Liver (tissue), 3 donors: ENCODE measurements around the gene FBXO2.

Experiments
- FOXA1 ChIP-seq: IDR thresholded peaks from 2 replicates; pipeline ENCODE4 v1.6.1; 2016; ENCODE audit warnings: antibody characterized with exemption
- GABPA ChIP-seq, 2 donors: IDR thresholded peaks in 1 of 2; conservative IDR thresholded peaks in 1 of 2; 2 replicates each; pipeline ENCODE4 v1.6.1; 2016; ENCODE audit warnings: antibody characterized with exemption in 2 of 2, mild to moderate bottlenecking in 1 of 2, moderate library complexity in 1 of 2
- RAD21 ChIP-seq, 2 donors: IDR thresholded peaks; 2 replicates each; pipeline ENCODE4 v1.6.1; 2016; ENCODE audit warnings: antibody characterized with exemption in 2 of 2, mild to moderate bottlenecking in 2 of 2
- RXRA ChIP-seq, 2 donors: IDR thresholded peaks; 2 replicates each; pipeline ENCODE4 v1.6.1; 2017 to 2018; ENCODE audit warnings: antibody characterized with exemption in 2 of 2, mild to moderate bottlenecking in 1 of 2
- SP1 ChIP-seq: IDR thresholded peaks from 2 replicates; pipeline ENCODE4 v1.6.1; 2018; ENCODE audit warnings: antibody characterized with exemption, mild to moderate bottlenecking
- TAF1 ChIP-seq: conservative IDR thresholded peaks from 2 replicates; pipeline ENCODE4 v1.6.1; 2016; ENCODE audit warnings: antibody characterized with exemption, mild to moderate bottlenecking
- TF ChIP-seq, protein P1 (sequence below): fragments of 150-350 bp; IDR thresholded peaks from 2 replicates; pipeline ENCODE4 v1.5.1; 2017; ENCODE audit warnings: improper control_type of control experiment, low read depth, low read length; ENCODE audit not compliant: missing input control
- TF ChIP-seq, protein P2 (sequence below): IDR thresholded peaks from 2 replicates; pipeline ENCODE4 v1.6.1; 2016; ENCODE audit warnings: antibody characterized with exemption
- donor health status: healthy.
- donor health status: healthy.

DNA sequence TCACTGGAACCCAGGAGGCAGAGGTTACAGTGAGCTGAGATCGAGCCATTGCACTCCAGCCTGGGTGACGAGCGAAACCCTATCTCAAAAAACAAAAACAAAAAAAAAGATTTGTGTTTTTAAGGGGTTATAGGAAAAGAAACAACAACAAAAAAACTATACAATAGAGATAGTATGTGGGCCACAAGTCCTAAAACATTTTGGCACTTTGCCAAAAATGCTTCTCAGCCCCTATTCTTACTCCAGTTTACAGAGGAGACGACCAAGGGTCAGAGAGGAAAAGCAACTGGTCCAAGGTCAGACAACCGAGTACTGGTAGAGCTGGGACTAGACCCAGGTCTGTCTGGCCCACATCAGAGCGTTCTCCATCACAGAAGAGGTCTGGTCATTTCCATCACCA is 3.4 kb upstream of the FBXO2 start:
- TF ChIP-seq, protein P1, sequence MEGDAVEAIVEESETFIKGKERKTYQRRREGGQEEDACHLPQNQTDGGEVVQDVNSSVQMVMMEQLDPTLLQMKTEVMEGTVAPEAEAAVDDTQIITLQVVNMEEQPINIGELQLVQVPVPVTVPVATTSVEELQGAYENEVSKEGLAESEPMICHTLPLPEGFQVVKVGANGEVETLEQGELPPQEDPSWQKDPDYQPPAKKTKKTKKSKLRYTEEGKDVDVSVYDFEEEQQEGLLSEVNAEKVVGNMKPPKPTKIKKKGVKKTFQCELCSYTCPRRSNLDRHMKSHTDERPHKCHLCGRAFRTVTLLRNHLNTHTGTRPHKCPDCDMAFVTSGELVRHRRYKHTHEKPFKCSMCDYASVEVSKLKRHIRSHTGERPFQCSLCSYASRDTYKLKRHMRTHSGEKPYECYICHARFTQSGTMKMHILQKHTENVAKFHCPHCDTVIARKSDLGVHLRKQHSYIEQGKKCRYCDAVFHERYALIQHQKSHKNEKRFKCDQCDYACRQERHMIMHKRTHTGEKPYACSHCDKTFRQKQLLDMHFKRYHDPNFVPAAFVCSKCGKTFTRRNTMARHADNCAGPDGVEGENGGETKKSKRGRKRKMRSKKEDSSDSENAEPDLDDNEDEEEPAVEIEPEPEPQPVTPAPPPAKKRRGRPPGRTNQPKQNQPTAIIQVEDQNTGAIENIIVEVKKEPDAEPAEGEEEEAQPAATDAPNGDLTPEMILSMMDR, result no peak
- TF ChIP-seq RAD21 (IDR thresholded peaks at IDR 0.05) (no peak), SP1 (no peak), TAF1 (no peak), FOXA1 (no peak), GABPA (IDR thresholded peaks at IDR 0.05 in 1 of 2, conservative IDR thresholded peaks at IDR 0.05 in 1 of 2) (no peak), RXRA (IDR thresholded peaks at IDR 0.05) (no peak)
- TF ChIP-seq, protein P2, sequence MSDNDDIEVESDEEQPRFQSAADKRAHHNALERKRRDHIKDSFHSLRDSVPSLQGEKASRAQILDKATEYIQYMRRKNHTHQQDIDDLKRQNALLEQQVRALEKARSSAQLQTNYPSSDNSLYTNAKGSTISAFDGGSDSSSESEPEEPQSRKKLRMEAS, result no peak
